NCI-H2227 (cell line): Measurements from ENCODE around the gene SHROOM3.
"Not testable (repeated sequence)": the region's sequence is repeated elsewhere in the genome, so short reads cannot be mapped to it uniquely, and the experiment has no call there.

Source experiments
- DNase-seq: peaks from one replicate; lab custom pipeline; 2025; ENCODE audit not compliant: unreplicated experiment; lab: John Stamatoyannopoulos, UW

Gene SHROOM3

GRCh38 chr4:76434901-76435527 lies at the start of gene SHROOM3:
Gene SHROOM3 (plus strand): TSS chr4:76435229. CDS start chr4:76436053, 824 bp downstream.
- DNase-seq, result no peak

GRCh38 chr4:76385974-76386373 lies 49.1 kb upstream of the SHROOM3 start:
- DNase-seq, result no peak

- DNase-seq, result no peak
These were observed 48.3 kb upstream of the SHROOM3 start for GRCh38 chr4:76386566-76387305.

- no peak for DNase-seq
These were observed 46.7 kb upstream of the SHROOM3 start for GRCh38 chr4:76388160-76388908.

GRCh38 chr4:76401654-76402053 lies 33.4 kb upstream of the SHROOM3 start:
- DNase-seq, result no peak

- DNase-seq, result no peak
These were observed 28.9 kb upstream of the SHROOM3 start for GRCh38 chr4:76406081-76406480.

- no peak for DNase-seq
These were observed 27.4 kb upstream of the SHROOM3 start for GRCh38 chr4:76407440-76408119.

GRCh38 chr4:76410636-76411035 lies 24.4 kb upstream of the SHROOM3 start:
- DNase-seq, result no peak

GRCh38 chr4:76420188-76420761 lies 14.8 kb upstream of the SHROOM3 start:
- DNase-seq, result peak; percentile 15

- peak; percentile 42 for DNase-seq
These were observed 14.1 kb upstream of the SHROOM3 start, which contains the start of gene CCDC158 for GRCh38 chr4:76420762-76421581. Gene CCDC158 (minus strand): TSS chr4:76421141. CDS start chr4:76403207, 17,934 bp downstream.

GRCh38 chr4:76423159-76423558 lies 11.9 kb upstream of the SHROOM3 start:
- not testable (repeated sequence) for DNase-seq

- peak; percentile 2 for DNase-seq
These were observed 8.8 kb upstream of the SHROOM3 start for GRCh38 chr4:76426272-76426671.

- DNase-seq, result no peak
These were observed 5.4 kb upstream of the SHROOM3 start for GRCh38 chr4:76429636-76430035.

- peak; percentile 19 for DNase-seq
These were observed 4.3 kb upstream of the SHROOM3 start for GRCh38 chr4:76430519-76431388.

- no peak for DNase-seq
These were observed 695 bp downstream of the SHROOM3 start for GRCh38 chr4:76435528-76436319.

- DNase-seq, result no peak
These were observed 4.5 kb downstream of the SHROOM3 start for GRCh38 chr4:76439491-76439890.

GRCh38 chr4:76441881-76442280 lies 6.9 kb downstream of the SHROOM3 start:
- DNase-seq, result no peak

GRCh38 chr4:76442807-76443206 lies 7.8 kb downstream of the SHROOM3 start:
- no peak for DNase-seq
